Glomerular visceral epithelial cell (primary cell): ENCODE measurements around the gene EMID1.

Experiments used
- DNase-seq: peaks from one replicate; pipeline ENCODE4 v3.0.0-alpha.2; 2016; ENCODE audit errors: extremely low spot score

The EMID1 gene

GRCh38 chr22:29288837-29289236 lies 83.1 kb downstream of the EMID1 start:
- DNase-seq = no peak

- DNase-seq = no peak
Measured at GRCh38 chr22:29290061-29290460, 84.4 kb downstream of the EMID1 start.

GRCh38 chr22:29291215-29291614 lies 85.5 kb downstream of the EMID1 start:
- DNase-seq = no peak

- DNase-seq = no peak
Measured at GRCh38 chr22:29292379-29292778, 86.7 kb downstream of the EMID1 start.

- DNase-seq = no peak
Measured at GRCh38 chr22:29298641-29299040, 92.9 kb downstream of the EMID1 start.

GRCh38 chr22:29299136-29299900 lies 93.6 kb downstream of the EMID1 start:
- no peak for DNase-seq

- DNase-seq = no peak
Measured at GRCh38 chr22:29300467-29300806, 94.7 kb downstream of the EMID1 start.

GRCh38 chr22:29300807-29301601 lies 95.3 kb downstream of the EMID1 start:
- no peak for DNase-seq

GRCh38 chr22:29301716-29302401 lies 96.2 kb downstream of the EMID1 start:
- DNase-seq = no peak

GRCh38 chr22:29302402-29302680 lies 96.6 kb downstream of the EMID1 start:
- no peak for DNase-seq

- no peak for DNase-seq
Measured at GRCh38 chr22:29302681-29303465, 97.2 kb downstream of the EMID1 start.

GRCh38 chr22:29305836-29306174 lies 100.1 kb downstream of the EMID1 start:
- no peak for DNase-seq

GRCh38 chr22:29306175-29306834 lies 100.6 kb downstream of the EMID1 start, which contains the start of gene GAS2L1:
TSS of gene GAS2L1 (plus strand) at chr22:29306650. CDS start at chr22:29308106, 1,456 bp downstream.
- DNase-seq = peak; percentile 80

- peak; percentile 72 for DNase-seq
Measured at GRCh38 chr22:29306835-29307595, 101.3 kb downstream of the EMID1 start.

GRCh38 chr22:29307596-29308147 lies 102.0 kb downstream of the EMID1 start:
- DNase-seq = no peak

GRCh38 chr22:29308148-29308790 lies 102.6 kb downstream of the EMID1 start:
- no peak for DNase-seq

GRCh38 chr22:29308791-29309262 lies 103.1 kb downstream of the EMID1 start:
- DNase-seq = peak; percentile 82
